Suprapubic skin (tissue), 4 donors: ENCODE data around the gene COMT. TPM values are rescaled to one million over a fixed set of nuclear protein-coding genes. Genes with fewer than 3 reads are reported as not detected.

Source experiments
- DNase-seq, 2 donors: peaks; one replicate each; pipeline ENCODE4 v3.0.0-alpha.2; 2019; ENCODE audit warnings: low spot score in 2 of 2
- H3K27ac ChIP-seq: fragments of 200-600 bp; sonication (generic); one replicate; pipeline ENCODE4 v1.5.1; 2019
- H3K27me3 ChIP-seq: fragments of 200-600 bp; sonication (generic); one replicate; pipeline ENCODE4 v1.5.1; 2019
- H3K36me3 ChIP-seq: fragments of 200-600 bp; sonication (generic); one replicate; pipeline ENCODE4 v1.5.1; 2019
- H3K4me1 ChIP-seq: fragments of 200-600 bp; sonication (generic); one replicate; pipeline ENCODE4 v1.5.1; 2019
- H3K4me3 ChIP-seq: fragments of 200-600 bp; sonication (generic); one replicate; pipeline ENCODE4 v1.5.1; 2019; ENCODE audit warnings: mild to moderate bottlenecking
- H3K9me3 ChIP-seq: fragments of 200-600 bp; sonication (generic); one replicate; pipeline ENCODE4 v1.5.1; 2019
- EP300 ChIP-seq: sonication (generic); formaldehyde crosslinking; IDR thresholded peaks from one replicate; pipeline ENCODE4 v1.6.1; 2017; ENCODE audit warnings: antibody characterized with exemption
- POLR2A ChIP-seq, 2 donors: fragments of 450-650 bp; IDR thresholded peaks; one replicate each; pipeline ENCODE4 v1.6.1; 2017; ENCODE audit warnings: antibody characterized with exemption in 2 of 2, mild to moderate bottlenecking in 2 of 2, moderate library complexity in 2 of 2
- POLR2AphosphoS5 ChIP-seq, 3 donors: sonication (generic); formaldehyde crosslinking; IDR thresholded peaks; one replicate each; pipeline ENCODE4 v1.6.1; 2017; ENCODE audit warnings: antibody characterized with exemption in 3 of 3
- WGBS: methylation state at CpG from one replicate; pipeline ENCODE4 v1.1.5; 2018; 5-methylcytosine and 5-hydroxymethylcytosine counted together
- total RNA-seq, 4 donors: library from RNA; depleted of rRNA; stranded (reverse); fragments of >200 nt; gene quantifications; one replicate each; pipeline ENCODE4 v1.1.0, GENCODE V29; 2016
- TF ChIP-seq, protein P1 (sequence below), 2 donors: fragments of 200-600 bp in 1 of 2; fragments of 450-650 bp in 1 of 2; sonication (generic) in 1 of 2; IDR thresholded peaks; one replicate each; pipeline ENCODE4 v1.5.1; 2016 to 2019; ENCODE audit warnings: antibody characterized with exemption in 2 of 2, mild to moderate bottlenecking in 1 of 2, moderate library complexity in 1 of 2

COMT gene
- total RNA-seq, 4 donors from 2014 or later: 206 to 293 (median 246) TPM

- peaks cover 9% of the 10 kb centered on the region for H3K4me1 ChIP-seq
- H3K27ac ChIP-seq: no peak overlapping the region
- WGBS: 74% methylated on average over 9 of the region's 15 CpGs
- H3K4me3 ChIP-seq: no peak overlapping the region
- no peaks in the 10 kb centered on the region for H3K27me3 ChIP-seq
- TF ChIP-seq POLR2AphosphoS5 (IDR thresholded peaks at IDR 0.05) (no peak), EP300 (no peak), POLR2A (IDR thresholded peaks at IDR 0.05) (no peak)
- TF ChIP-seq, protein P1, sequence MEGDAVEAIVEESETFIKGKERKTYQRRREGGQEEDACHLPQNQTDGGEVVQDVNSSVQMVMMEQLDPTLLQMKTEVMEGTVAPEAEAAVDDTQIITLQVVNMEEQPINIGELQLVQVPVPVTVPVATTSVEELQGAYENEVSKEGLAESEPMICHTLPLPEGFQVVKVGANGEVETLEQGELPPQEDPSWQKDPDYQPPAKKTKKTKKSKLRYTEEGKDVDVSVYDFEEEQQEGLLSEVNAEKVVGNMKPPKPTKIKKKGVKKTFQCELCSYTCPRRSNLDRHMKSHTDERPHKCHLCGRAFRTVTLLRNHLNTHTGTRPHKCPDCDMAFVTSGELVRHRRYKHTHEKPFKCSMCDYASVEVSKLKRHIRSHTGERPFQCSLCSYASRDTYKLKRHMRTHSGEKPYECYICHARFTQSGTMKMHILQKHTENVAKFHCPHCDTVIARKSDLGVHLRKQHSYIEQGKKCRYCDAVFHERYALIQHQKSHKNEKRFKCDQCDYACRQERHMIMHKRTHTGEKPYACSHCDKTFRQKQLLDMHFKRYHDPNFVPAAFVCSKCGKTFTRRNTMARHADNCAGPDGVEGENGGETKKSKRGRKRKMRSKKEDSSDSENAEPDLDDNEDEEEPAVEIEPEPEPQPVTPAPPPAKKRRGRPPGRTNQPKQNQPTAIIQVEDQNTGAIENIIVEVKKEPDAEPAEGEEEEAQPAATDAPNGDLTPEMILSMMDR (IDR thresholded peaks at IDR 0.05): no peak
- H3K36me3 ChIP-seq: peaks cover 41% of the 10 kb centered on the region
- no peak for DNase-seq
- H3K9me3 ChIP-seq: no peaks in the 10 kb centered on the region
These were observed 44.8 kb upstream of the COMT start for GRCh38 chr22:19896665-19897355.

- peaks cover 3% of the 10 kb centered on the region for H3K4me1 ChIP-seq
- H3K27ac ChIP-seq: no peak overlapping the region
- TF ChIP-seq EP300: no peak
- no peak for TF ChIP-seq POLR2A (IDR thresholded peaks at IDR 0.05)
- TF ChIP-seq, protein P1 (IDR thresholded peaks at IDR 0.05): no peak
- TF ChIP-seq POLR2AphosphoS5 (IDR thresholded peaks at IDR 0.05): no peak
- 93% methylated on average over 3 of the region's 16 CpGs for WGBS
- H3K9me3 ChIP-seq: no peaks in the 10 kb centered on the region
- no peaks in the 10 kb centered on the region for H3K27me3 ChIP-seq
- DNase-seq: no peak
- no peak overlapping the region for H3K4me3 ChIP-seq
- peaks cover 41% of the 10 kb centered on the region for H3K36me3 ChIP-seq
These were observed 43.8 kb upstream of the COMT start for GRCh38 chr22:19897726-19898125.

- no peaks in the 10 kb centered on the region for H3K27me3 ChIP-seq
- H3K27ac ChIP-seq: no peak overlapping the region
- no peak for TF ChIP-seq EP300
- no peak for TF ChIP-seq POLR2A (IDR thresholded peaks at IDR 0.05)
- TF ChIP-seq, protein P1 (IDR thresholded peaks at IDR 0.05): no peak
- no peak for TF ChIP-seq POLR2AphosphoS5 (IDR thresholded peaks at IDR 0.05)
- WGBS: 94% methylated on average over 7 of the region's 7 CpGs
- H3K36me3 ChIP-seq: peaks cover 41% of the 10 kb centered on the region
- H3K4me3 ChIP-seq: no peak overlapping the region
- peaks cover 3% of the 10 kb centered on the region for H3K4me1 ChIP-seq
- no peak for DNase-seq
- H3K9me3 ChIP-seq: no peaks in the 10 kb centered on the region
These were observed 43.4 kb upstream of the COMT start for GRCh38 chr22:19898145-19898544.

GRCh38 chr22:19898831-19899567, 42.6 kb upstream of the COMT start:
- H3K9me3 ChIP-seq: no peaks in the 10 kb centered on the region
- no peak for DNase-seq
- no peaks in the 10 kb centered on the region for H3K27me3 ChIP-seq
- no peak overlapping the region for H3K4me3 ChIP-seq
- WGBS: 100% methylated on average over 2 of the region's 16 CpGs
- no peak overlapping the region for H3K27ac ChIP-seq
- TF ChIP-seq, protein P1 (IDR thresholded peaks at IDR 0.05): no peak
- TF ChIP-seq EP300: no peak
- no peak for TF ChIP-seq POLR2AphosphoS5 (IDR thresholded peaks at IDR 0.05)
- TF ChIP-seq POLR2A (IDR thresholded peaks at IDR 0.05): no peak
- peaks cover 33% of the 10 kb centered on the region for H3K36me3 ChIP-seq
- peaks cover 3% of the 10 kb centered on the region for H3K4me1 ChIP-seq

- 82% methylated on average over 9 of the region's 13 CpGs for WGBS
- TF ChIP-seq EP300: no peak
- TF ChIP-seq POLR2AphosphoS5 (IDR thresholded peaks at IDR 0.05): no peak
- TF ChIP-seq POLR2A (IDR thresholded peaks at IDR 0.05): no peak
- TF ChIP-seq, protein P1 (IDR thresholded peaks at IDR 0.05): no peak
- no peaks in the 10 kb centered on the region for H3K9me3 ChIP-seq
- H3K4me3 ChIP-seq: no peak overlapping the region
- no peaks in the 10 kb centered on the region for H3K27me3 ChIP-seq
- no peak overlapping the region for H3K27ac ChIP-seq
- DNase-seq: no peak
- H3K36me3 ChIP-seq: peaks cover 29% of the 10 kb centered on the region
- peaks cover 3% of the 10 kb centered on the region for H3K4me1 ChIP-seq
These were observed 40.7 kb upstream of the COMT start for GRCh38 chr22:19900707-19901436.
